IMR-90 (cell line): ENCODE results near the gene MTA3. TPM values are rescaled to one million over a fixed set of nuclear protein-coding genes. Genes with fewer than 3 reads are reported as not detected.

Experiments used
- ATAC-seq: fragments of 200-7000 bp; cut with Tn5 transposase; 2 replicates; pipeline ENCODE4 v1.9.1; 2020; ENCODE audit warnings: low read depth, mild to moderate bottlenecking, moderate library complexity
- BruUV-seq: library from RNA; stranded (reverse); fragments of 400-500 nt; replicated peaks from 2 replicates; lab custom pipeline; 2021; lab: Mats Ljungman, UMichigan
- CTCF ChIA-PET: fragments of 300-600 bp; formaldehyde crosslinking; extraction: SDS; loops from one replicate; lab custom pipeline; 2021; ENCODE audit warnings: antibody characterized with exemption; lab: Yijun Ruan, JAX
- POLR2A ChIA-PET: fragments of 300-600 bp; sonication (Branson Sonifier 250); formaldehyde crosslinking; loops from one replicate; lab custom pipeline; 2022; ENCODE audit warnings: antibody characterized with exemption; ENCODE audit not compliant: unreplicated experiment; lab: Charles Lee
- DNase-seq: peaks from one replicate; pipeline ENCODE4 v3.0.0; 2013
- H2AFZ ChIP-seq: replicated peaks from 2 replicates; pipeline ENCODE3; 2013; ENCODE audit warnings: low read length, mild to moderate bottlenecking; ENCODE audit not compliant: poor library complexity
- H2AK5ac ChIP-seq: 2 replicates; pipeline ENCODE4 v1.6.1; 2013; ENCODE audit warnings: low read depth, low read length, inconsistent platforms
- H2AK9ac ChIP-seq: replicated peaks from 2 replicates; pipeline ENCODE3; 2013; ENCODE audit warnings: mild to moderate bottlenecking, low read depth, low read length, moderate library complexity; ENCODE audit not compliant: poor library complexity
- H2BK120ac ChIP-seq: 2 replicates; pipeline ENCODE4 v1.6.1; 2013; ENCODE audit warnings: low read depth, low read length, inconsistent platforms
- H2BK15ac ChIP-seq: 3 replicates; pipeline ENCODE4 v1.6.1; 2013; ENCODE audit warnings: low read depth, low read length, inconsistent platforms
- H2BK20ac ChIP-seq: 2 replicates; pipeline ENCODE4 v1.6.1; 2013; ENCODE audit warnings: low read depth, mild to moderate bottlenecking, inconsistent platforms, low read length, moderate library complexity
- H2BK5ac ChIP-seq: 2 replicates; pipeline ENCODE4 v1.6.1; 2013; ENCODE audit warnings: mild to moderate bottlenecking, low read depth, low read length, inconsistent platforms; ENCODE audit not compliant: poor library complexity, severe bottlenecking
- H3K14ac ChIP-seq: replicated peaks from 2 replicates; pipeline ENCODE4 v1.6.1; 2013; ENCODE audit warnings: low read depth, low read length, inconsistent platforms
- H3K18ac ChIP-seq: 2 replicates; pipeline ENCODE4 v1.6.1; 2013; ENCODE audit warnings: low read depth, low read length, control low read depth
- H3K23ac ChIP-seq: 2 replicates; pipeline ENCODE4 v1.6.1; 2013; ENCODE audit warnings: low read depth, low read length, inconsistent platforms
- H3K27ac ChIP-seq: 2 replicates; pipeline ENCODE4 v1.5.1; 2013; ENCODE audit warnings: mild to moderate bottlenecking, control low read depth, low read length; ENCODE audit not compliant: insufficient read depth
- H3K27me3 ChIP-seq: 2 replicates; pipeline ENCODE4 v1.6.1; 2013; ENCODE audit warnings: low read length; ENCODE audit not compliant: control insufficient read depth, insufficient read depth
- H3K36me3 ChIP-seq: 2 replicates; pipeline ENCODE4 v1.6.1; 2013; ENCODE audit warnings: low read length, mixed read lengths; ENCODE audit not compliant: control insufficient read depth, insufficient read depth
- H3K4ac ChIP-seq: 2 replicates; pipeline ENCODE4 v1.6.1; 2013; ENCODE audit warnings: low read depth, low read length, inconsistent platforms
- H3K4me1 ChIP-seq: 2 replicates; pipeline ENCODE4 v1.6.1; 2013; ENCODE audit warnings: low read length, mixed read lengths; ENCODE audit not compliant: control insufficient read depth, insufficient read depth
- H3K4me2 ChIP-seq: 2 replicates; pipeline ENCODE4 v1.6.1; 2013; ENCODE audit warnings: low read depth, mild to moderate bottlenecking, control low read depth, low read length, moderate library complexity
- H3K4me3 ChIP-seq: 2 replicates; pipeline ENCODE4 v1.5.1; 2013; ENCODE audit warnings: low read depth, mild to moderate bottlenecking, control low read depth, low read length, moderate library complexity; ENCODE audit not compliant: insufficient read depth
- H3K56ac ChIP-seq: 2 replicates; pipeline ENCODE4 v1.6.1; 2013; ENCODE audit warnings: low read length, inconsistent platforms; ENCODE audit not compliant: insufficient read depth; ENCODE audit errors: extremely low read depth
- H3K79me1 ChIP-seq, 2 experiments: 2 replicates each; pipeline ENCODE4 v1.6.1; 2013; ENCODE audit warnings: low read length in 2 of 2, inconsistent platforms in 1 of 2, low read depth in 1 of 2
- H3K9ac ChIP-seq: 2 replicates; pipeline ENCODE4 v1.6.1; 2013; ENCODE audit warnings: low read depth, low read length, control low read depth
- H3K9me1 ChIP-seq: 2 replicates; pipeline ENCODE4 v1.6.1; 2013; ENCODE audit warnings: low read length, inconsistent platforms; ENCODE audit not compliant: insufficient read depth
- H3K9me3 ChIP-seq: 2 replicates; pipeline ENCODE4 v1.6.1; 2013; ENCODE audit warnings: low read length; ENCODE audit not compliant: control insufficient read depth, insufficient read depth
- H4K20me1 ChIP-seq: 2 replicates; pipeline ENCODE4 v1.6.1; 2013; ENCODE audit warnings: low read length, inconsistent platforms; ENCODE audit not compliant: insufficient read depth
- H4K5ac ChIP-seq: 2 replicates; pipeline ENCODE4 v1.6.1; 2013; ENCODE audit warnings: mild to moderate bottlenecking, low read depth, low read length, control low read depth
- H4K8ac ChIP-seq, 2 experiments: 2 replicates each; pipeline ENCODE4 v1.6.1; 2013; ENCODE audit warnings: low read depth in 2 of 2, low read length in 2 of 2, control low read depth in 1 of 2, inconsistent platforms in 1 of 2
- H4K91ac ChIP-seq: 2 replicates; pipeline ENCODE4 v1.6.1; 2013; ENCODE audit warnings: low read depth, low read length, inconsistent platforms; ENCODE audit not compliant: insufficient read depth
- CEBPB ChIP-seq: IDR thresholded peaks from 2 replicates; pipeline ENCODE4 v1.6.1; 2012; ENCODE audit warnings: low read depth, low read length, improper control_type of control experiment
- MAFK ChIP-seq: IDR thresholded peaks from 2 replicates; pipeline ENCODE4 v1.6.1; 2012; ENCODE audit warnings: low read depth, low read length, improper control_type of control experiment
- MXI1 ChIP-seq: IDR thresholded peaks from 2 replicates; pipeline ENCODE4 v1.6.1; 2012; ENCODE audit warnings: low read depth, mild to moderate bottlenecking, low read length, moderate library complexity, borderline replicate concordance
- NFE2L2 ChIP-seq: fragments of 150-350 bp; IDR thresholded peaks from 2 replicates; pipeline ENCODE4 v1.6.1; 2016; ENCODE audit warnings: low read depth, mild to moderate bottlenecking, low read length
- POLR2A ChIP-seq: IDR thresholded peaks from 2 replicates; pipeline ENCODE4 v1.6.1; 2012; ENCODE audit warnings: mild to moderate bottlenecking, low read depth, low read length
- RAD21 ChIP-seq: IDR thresholded peaks from 2 replicates; pipeline ENCODE4 v1.6.1; 2012; ENCODE audit warnings: low read length, improper control_type of control experiment
- RCOR1 ChIP-seq: IDR thresholded peaks from 2 replicates; pipeline ENCODE4 v1.6.1; 2012; ENCODE audit warnings: mild to moderate bottlenecking, low read length, improper control_type of control experiment; ENCODE audit not compliant: insufficient replicate concordance
- RFX5 ChIP-seq: IDR thresholded peaks from 2 replicates; pipeline ENCODE4 v1.8.0; 2012; ENCODE audit warnings: low read depth, mild to moderate bottlenecking, low read length, moderate library complexity
- WGBS, 2 experiments: methylation state at CpG; one replicate each; pipeline versions ENCODE4 v1.1.5 to v1.1.7; 2013; ENCODE audit warnings: missing lambda C conversion rate in 2 of 2; ENCODE audit not compliant: insufficient read length in 1 of 2; ENCODE audit errors: extremely low coverage in 2 of 2; 5-methylcytosine and 5-hydroxymethylcytosine counted together
- dilution Hi-C: fragments of 300-500 bp; cut with HindIII; formaldehyde crosslinking; loops from one replicate; pipeline ENCODE4 v1.14.3; 2018; ENCODE audit warnings: low sequenced_read_pairs; ENCODE audit not compliant: unreplicated experiment
- in situ Hi-C: fragments of 300-500 bp; cut with MboI; formaldehyde crosslinking; loops from 3 replicates; pipeline ENCODE4 v1.14.3; 2019; ENCODE audit warnings: low sequenced_read_pairs, inconsistent platforms, mixed read lengths
- intact Hi-C: fragments of 100-400 bp; cut with micrococcal nuclease; formaldehyde crosslinking; loops from 2 replicates; pipeline ENCODE4 v1.10.0; 2022
- polyA plus RNA-seq, 3 experiments: library from polyadenylated mRNA; depleted of rRNA; stranded (reverse); fragments of >200 nt; gene quantifications; 2 replicates each; pipeline ENCODE4 v1.2.3, GENCODE V29; 2012; ENCODE audit warnings: low replicate concordance in 1 of 3
- total RNA-seq: library from RNA; depleted of rRNA; stranded (reverse); fragments of >200 nt; gene quantifications from 2 replicates; pipeline ENCODE4 v1.2.3, GENCODE V29; 2012
- TF ChIP-seq, protein P1 (sequence below): fragments of 150-350 bp; IDR thresholded peaks from 2 replicates; pipeline ENCODE4 v1.6.1; 2017; ENCODE audit warnings: mild to moderate bottlenecking, antibody characterized with exemption, low read length, low read depth

Gene MTA3
- total and polyA plus RNA-seq, 2 of the 4 experiments (the other 2 are of a cell fraction), result 31.9 to 34.3 TPM

DNA sequence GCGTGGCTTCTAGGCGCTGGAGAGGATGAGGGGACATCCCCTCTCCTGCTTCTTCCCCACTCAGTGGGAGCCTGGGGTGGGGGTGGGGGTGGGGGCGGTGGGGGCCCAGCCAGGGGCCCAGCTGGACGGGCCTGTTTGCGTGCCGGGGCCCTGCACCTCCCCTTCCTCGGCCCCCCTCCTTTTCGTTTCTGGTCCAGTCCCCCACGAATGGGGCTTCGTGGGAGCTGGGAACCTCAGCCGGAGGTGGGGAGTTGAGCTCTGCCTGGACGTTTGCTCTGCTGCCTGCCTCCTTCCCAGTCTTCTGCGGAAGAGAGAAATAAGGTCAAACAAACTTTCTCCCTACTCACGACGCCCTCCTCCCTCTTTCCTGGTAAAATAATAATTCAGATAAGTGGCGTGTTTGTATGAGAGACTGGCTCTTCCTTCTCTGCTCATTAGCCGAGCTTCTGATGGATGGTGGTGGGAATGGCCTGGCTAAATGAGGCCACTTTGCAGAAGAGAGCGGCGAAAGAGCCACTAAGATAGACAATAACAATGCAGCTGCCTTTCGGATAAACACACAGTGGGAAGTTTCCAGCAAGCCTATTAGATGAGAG, 782 bp downstream of the MTA3 start:
- Histone ChIP-seq H3K27ac (peak overlapping the region; percentile 93), H3K4ac (peak overlapping the region; percentile 57), H4K91ac (peak overlapping the region; percentile 95), H3K14ac (peak overlapping the region; percentile 94), H3K18ac (peak overlapping the region; percentile 86), H3K36me3 (peaks cover 7% of the 10 kb centered on the region; the same call in 1 of the 2 replicates), H4K20me1 (no peaks in the 10 kb centered on the region), H2BK20ac (peak overlapping the region; percentile 38; the same call in 1 of the 2 replicates), H2AK9ac (peak overlapping the region; percentile 95), H2BK15ac (no peak overlapping the region; the same call in 2 of the 3 replicates), H2AFZ (peak overlapping the region; percentile 94), H2AK5ac (peak overlapping the region; percentile 80), H3K9me1 (peaks cover 5% of the 10 kb centered on the region; the same call in 1 of the 2 replicates), H3K9ac (peak overlapping the region; percentile 69), H3K4me2 (peak overlapping the region; percentile 98), H3K79me1 (peaks cover 4 to 34% of the 10 kb centered on the region in 2 experiments), H2BK5ac (peak overlapping the region; percentile 85), H3K4me1 (peaks cover 11% of the 10 kb centered on the region), H3K9me3 (no peaks in the 10 kb centered on the region), H3K4me3 (peak overlapping the region; percentile 91), H3K27me3 (no peaks in the 10 kb centered on the region), H3K56ac (peak overlapping the region; percentile 42), H2BK120ac (peak overlapping the region; percentile 52; the same call in 1 of the 2 replicates), H4K5ac (peak overlapping the region; percentile 94), H3K23ac (peak overlapping the region; percentile 94), H4K8ac (peak overlapping the region; percentile 96; a peak in 3 of 4 replicates)
- dilution Hi-C loops, result no loop called here
- intact Hi-C loops, result loop anchor here (5.0 kb wide), 1 partner anchor 72 kb away; no protein-coding TSS in a partner anchor
- in situ Hi-C loops, result no loop called here
- TF ChIP-seq, protein P1, sequence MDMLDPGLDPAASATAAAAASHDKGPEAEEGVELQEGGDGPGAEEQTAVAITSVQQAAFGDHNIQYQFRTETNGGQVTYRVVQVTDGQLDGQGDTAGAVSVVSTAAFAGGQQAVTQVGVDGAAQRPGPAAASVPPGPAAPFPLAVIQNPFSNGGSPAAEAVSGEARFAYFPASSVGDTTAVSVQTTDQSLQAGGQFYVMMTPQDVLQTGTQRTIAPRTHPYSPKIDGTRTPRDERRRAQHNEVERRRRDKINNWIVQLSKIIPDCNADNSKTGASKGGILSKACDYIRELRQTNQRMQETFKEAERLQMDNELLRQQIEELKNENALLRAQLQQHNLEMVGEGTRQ, result no peak
- TF ChIP-seq POLR2A (no peak), RCOR1 (no peak), RFX5 (no peak), MAFK (no peak), RAD21 (no peak), CEBPB (no peak), MXI1 (no peak), NFE2L2 (no peak)
- DNase-seq (peak; percentile 12), ATAC-seq (peak; percentile 25)
- ChIA-PET POLR2A (interaction anchor here (1.0 kb wide), 1 partner anchor 12 kb away, joined by 3 read pairs; no protein-coding TSS in a partner anchor), CTCF (interaction anchor here (0.6 kb wide), 1 partner anchor 1008 kb away, joined by 6 read pairs; no protein-coding TSS in a partner anchor)
- WGBS, 2 experiments, result 0% methylated on average over 2 of the region's 20 CpGs; no CpG with 5 or more reads in 1 of the 2 experiments
- BruUV-seq, result no TSS peak
